Muscle layer of duodenum (tissue), 2 donors: Measurements from ENCODE around the gene SOS1.

Source experiments
- H3K27ac ChIP-seq: one replicate; pipeline ENCODE4 v1.7.0; 2013; ENCODE audit warnings: mild to moderate bottlenecking, low read length
- H3K27me3 ChIP-seq: one replicate; pipeline ENCODE4 v1.7.0; 2013; ENCODE audit warnings: low read depth, mild to moderate bottlenecking, control low read depth, low read length
- H3K36me3 ChIP-seq, 2 donors: one replicate each; pipeline ENCODE4 v1.7.0; 2013; ENCODE audit warnings: low read length in 2 of 2, control low read depth in 1 of 2, mild to moderate bottlenecking in 1 of 2; ENCODE audit not compliant: insufficient read depth in 2 of 2, control insufficient read depth in 1 of 2
- H3K4me1 ChIP-seq, 2 donors: one replicate each; pipeline ENCODE4 v1.7.0; 2013; ENCODE audit warnings: low read length in 2 of 2, mild to moderate bottlenecking in 2 of 2, control low read depth in 1 of 2, moderate library complexity in 1 of 2; ENCODE audit not compliant: insufficient read depth in 2 of 2, control insufficient read depth in 1 of 2
- H3K4me3 ChIP-seq, 2 donors: one replicate each; pipeline ENCODE4 v1.7.0; 2013; ENCODE audit warnings: low read length in 2 of 2, low read depth in 1 of 2, mild to moderate bottlenecking in 1 of 2
- H3K9me3 ChIP-seq, 2 donors: one replicate each; pipeline ENCODE4 v1.7.0; 2013; ENCODE audit warnings: low read length in 2 of 2, control low read depth in 1 of 2, mild to moderate bottlenecking in 1 of 2; ENCODE audit not compliant: control insufficient read depth in 1 of 2
- donor health status: healthy.

Gene SOS1

DNA sequence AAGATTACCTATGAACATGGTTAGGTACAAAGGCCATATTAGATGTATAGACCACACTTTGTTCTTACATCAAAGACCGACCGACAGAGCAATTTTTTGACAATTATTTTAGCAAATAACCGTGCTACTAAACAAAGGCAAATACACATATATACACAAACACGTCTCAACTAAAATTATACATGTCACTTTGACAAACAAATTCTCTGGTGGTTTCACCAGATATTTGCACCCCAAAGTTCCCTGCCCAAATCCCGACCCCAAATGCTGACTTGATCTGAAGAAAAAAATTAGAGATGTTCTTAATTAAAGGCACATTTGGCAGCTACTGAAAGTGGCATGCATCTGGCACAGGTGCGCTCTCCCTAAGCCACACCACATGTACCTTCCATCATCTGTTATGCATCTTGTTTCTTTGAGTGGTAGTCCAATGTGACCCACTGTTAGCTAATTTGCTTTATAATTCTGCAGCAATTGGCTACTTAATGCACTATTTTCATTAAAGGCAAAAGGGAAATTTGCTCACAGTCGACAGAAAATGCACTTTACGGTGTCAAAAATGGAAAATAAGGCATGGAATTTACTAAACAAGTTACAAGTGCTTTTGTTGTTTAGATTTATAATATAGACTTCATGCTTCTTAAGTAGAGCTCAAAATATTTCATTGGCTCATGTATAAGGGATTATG lies 139.0 kb downstream of the SOS1 start:
- Histone ChIP-seq H3K4me3 (no peak overlapping the region), H3K27ac (no peak overlapping the region), H3K36me3 (peaks cover 16 to 27% of the 10 kb centered on the region in 2 donors), H3K27me3 (no peaks in the 10 kb centered on the region), H3K9me3 (no peaks in the 10 kb centered on the region), H3K4me1 (no peaks in the 10 kb centered on the region)

DNA sequence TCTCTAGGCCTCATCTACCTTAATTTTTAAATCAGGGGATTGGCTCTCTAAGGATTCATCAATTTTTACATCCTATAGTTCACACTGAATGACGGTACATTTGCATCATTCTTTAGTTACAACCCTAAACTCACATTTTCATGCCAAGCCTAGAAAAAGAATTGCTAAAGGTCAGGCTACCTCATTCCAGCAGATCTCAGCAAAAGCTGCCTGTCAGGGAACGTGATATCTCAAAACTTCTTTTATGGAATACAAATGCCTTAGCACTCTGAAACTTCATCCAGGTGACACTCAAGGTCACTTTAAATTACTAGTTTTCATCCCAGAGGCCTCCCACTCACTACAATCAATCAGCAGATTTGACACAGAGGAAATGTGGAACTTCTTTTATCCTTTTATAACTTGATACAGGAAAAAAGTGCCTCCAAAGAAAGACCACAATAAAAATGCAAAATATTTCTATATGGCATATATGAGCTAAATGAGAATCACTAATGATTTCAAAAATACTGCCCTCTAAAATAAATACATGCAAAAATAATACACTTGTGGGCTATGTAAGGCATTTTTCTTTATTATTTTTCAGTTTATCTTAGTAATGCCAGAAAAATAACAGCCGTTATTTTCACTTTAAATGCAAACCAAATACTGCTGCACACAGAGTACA lies 139.7 kb downstream of the SOS1 start:
- Histone ChIP-seq H3K9me3 (no peaks in the 10 kb centered on the region), H3K27ac (no peak overlapping the region), H3K4me3 (no peak overlapping the region), H3K4me1 (no peaks in the 10 kb centered on the region), H3K36me3 (peaks cover 16 to 27% of the 10 kb centered on the region in 2 donors), H3K27me3 (no peaks in the 10 kb centered on the region)

- H3K36me3 ChIP-seq, result peaks cover 2 to 6% of the 10 kb centered on the region in 2 donors
- H3K9me3 ChIP-seq, result no peaks in the 10 kb centered on the region
These were observed 141.9 kb downstream of the SOS1 start for GRCh38 chr2:38978908-38979307.

GRCh38 chr2:38978296-38978903 lies 142.5 kb downstream of the SOS1 start:
- H3K4me3 ChIP-seq, result no peak overlapping the region
- H3K4me1 ChIP-seq, result no peaks in the 10 kb centered on the region
- H3K9me3 ChIP-seq, result no peaks in the 10 kb centered on the region
- peaks cover 0 to 2% of the 10 kb centered on the region in 2 donors for H3K36me3 ChIP-seq
- no peaks in the 10 kb centered on the region for H3K27me3 ChIP-seq
- H3K27ac ChIP-seq, result no peak overlapping the region

More at GRCh38 chr2:38978908-38979307, 141.9 kb downstream of the SOS1 start:
- no peaks in the 10 kb centered on the region for H3K27me3 ChIP-seq
- H3K27ac ChIP-seq, result no peak overlapping the region
- no peak overlapping the region for H3K4me3 ChIP-seq
- H3K4me1 ChIP-seq, result no peaks in the 10 kb centered on the region

GRCh38 chr2:38977047-38977446 lies 143.8 kb downstream of the SOS1 start:
- H3K4me1 ChIP-seq, result no peaks in the 10 kb centered on the region
- no peak overlapping the region for H3K27ac ChIP-seq
- no peaks in the 10 kb centered on the region for H3K36me3 ChIP-seq
- no peaks in the 10 kb centered on the region for H3K27me3 ChIP-seq
- no peak overlapping the region for H3K4me3 ChIP-seq
- H3K9me3 ChIP-seq, result no peaks in the 10 kb centered on the region

- Histone ChIP-seq H3K27ac (no peak overlapping the region), H3K36me3 (no peaks in the 10 kb centered on the region), H3K4me1 (no peaks in the 10 kb centered on the region), H3K4me3 (peak overlapping the region in 1 of 2 donors; percentile 2), H3K9me3 (no peaks in the 10 kb centered on the region), H3K27me3 (no peaks in the 10 kb centered on the region)
These were observed 145.8 kb downstream of the SOS1 start for GRCh38 chr2:38975042-38975441.

GRCh38 chr2:38973266-38973665 lies 147.6 kb downstream of the SOS1 start:
- Histone ChIP-seq H3K9me3 (no peaks in the 10 kb centered on the region), H3K27me3 (no peaks in the 10 kb centered on the region), H3K4me1 (peaks cover 0 to 5% of the 10 kb centered on the region in 2 donors), H3K27ac (no peak overlapping the region), H3K4me3 (no peak overlapping the region), H3K36me3 (no peaks in the 10 kb centered on the region)

GRCh38 chr2:38971377-38971776 lies 149.5 kb downstream of the SOS1 start:
- no peaks in the 10 kb centered on the region for H3K27me3 ChIP-seq
- no peak overlapping the region for H3K4me3 ChIP-seq
- no peaks in the 10 kb centered on the region for H3K36me3 ChIP-seq
- H3K4me1 ChIP-seq, result peaks cover 0 to 5% of the 10 kb centered on the region in 2 donors
- no peak overlapping the region for H3K27ac ChIP-seq
- H3K9me3 ChIP-seq, result no peaks in the 10 kb centered on the region

DNA sequence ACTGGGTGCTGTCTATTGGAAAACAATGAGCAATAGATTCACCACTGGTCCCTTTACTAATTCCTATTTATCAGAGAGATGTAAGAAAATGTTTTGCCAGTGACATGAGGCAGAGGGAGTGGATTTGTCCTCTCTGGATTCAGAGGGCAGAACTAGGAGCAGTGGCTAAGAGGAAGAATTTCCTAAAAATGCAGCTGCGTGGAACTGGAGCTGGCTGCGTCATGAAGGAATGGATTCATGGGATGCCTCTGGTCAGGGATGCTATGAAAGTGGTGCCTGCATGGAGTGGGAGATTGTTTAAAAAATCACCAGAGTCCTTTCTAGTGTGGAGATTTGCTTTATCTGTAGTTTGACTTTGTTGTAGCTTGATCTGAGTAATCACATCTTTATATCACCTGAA lies 152.8 kb downstream of the SOS1 start:
- H3K4me3 ChIP-seq, result no peak overlapping the region
- peaks cover 0 to 5% of the 10 kb centered on the region in 2 donors for H3K4me1 ChIP-seq
- H3K9me3 ChIP-seq, result no peaks in the 10 kb centered on the region
- no peaks in the 10 kb centered on the region for H3K27me3 ChIP-seq
- no peak overlapping the region for H3K27ac ChIP-seq
- H3K36me3 ChIP-seq, result no peaks in the 10 kb centered on the region

- no peaks in the 10 kb centered on the region for H3K9me3 ChIP-seq
- no peak overlapping the region for H3K27ac ChIP-seq
- no peaks in the 10 kb centered on the region for H3K27me3 ChIP-seq
- no peaks in the 10 kb centered on the region for H3K36me3 ChIP-seq
- no peak overlapping the region for H3K4me3 ChIP-seq
- peaks cover 0 to 5% of the 10 kb centered on the region in 2 donors for H3K4me1 ChIP-seq
These were observed 154.2 kb downstream of the SOS1 start for GRCh38 chr2:38966678-38967077.

DNA sequence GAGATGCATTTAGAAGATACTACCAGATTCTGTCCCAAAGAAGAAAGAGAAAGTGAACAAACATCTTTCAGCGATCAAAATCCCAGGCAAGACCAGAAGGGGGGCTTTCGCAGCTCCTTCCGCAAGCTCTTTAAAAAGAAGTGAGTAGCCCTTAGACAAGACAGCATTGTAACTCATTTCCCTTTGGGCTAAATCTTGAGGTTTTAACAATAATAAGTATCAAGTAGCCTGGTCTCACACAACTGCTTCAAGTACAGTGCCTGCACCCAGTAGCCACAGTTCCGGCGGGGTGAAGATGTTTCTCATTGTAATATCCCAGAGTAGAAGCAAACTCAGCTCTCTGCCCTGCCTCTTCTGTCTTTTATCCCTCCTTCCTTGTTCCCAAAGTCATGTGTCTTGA lies 154.8 kb downstream of the SOS1 start:
- Histone ChIP-seq H3K4me1 (peaks cover 0 to 5% of the 10 kb centered on the region in 2 donors), H3K36me3 (no peaks in the 10 kb centered on the region), H3K9me3 (no peaks in the 10 kb centered on the region), H3K27me3 (no peaks in the 10 kb centered on the region), H3K4me3 (no peak overlapping the region), H3K27ac (no peak overlapping the region)
